LNCaP clone FGC (cell line): ENCODE measurements around the gene MTMR3.

Experiments
- DNase-seq: peaks from one replicate; pipeline ENCODE4 v3.0.0-alpha.2; 2011; ENCODE audit warnings: low read depth
- H3K4me3 ChIP-seq: 2 replicates; pipeline ENCODE4 v1.5.1; 2011; ENCODE audit warnings: mild to moderate bottlenecking, low read depth, low read length, control low read depth
- CTCF ChIP-seq: IDR thresholded peaks from 2 replicates; pipeline ENCODE4 v1.5.1; 2012; ENCODE audit warnings: mild to moderate bottlenecking; ENCODE audit not compliant: control insufficient read depth, insufficient read depth; ENCODE audit errors: extremely low read depth

Gene MTMR3

GRCh38 chr22:30036656-30037055 lies 153.7 kb downstream of the MTMR3 start:
- DNase-seq, result no peak
- TF ChIP-seq CTCF, result no peak

GRCh38 chr22:30038219-30038618 lies 155.2 kb downstream of the MTMR3 start:
- DNase-seq, result no peak
- no peak for TF ChIP-seq CTCF

More at GRCh38 chr22:30036656-30037055, 153.7 kb downstream of the MTMR3 start:
- no peak overlapping the region for H3K4me3 ChIP-seq

GRCh38 chr22:30040499-30041260 lies 157.7 kb downstream of the MTMR3 start:
- DNase-seq, result no peak

More at GRCh38 chr22:30038219-30038618, 155.2 kb downstream of the MTMR3 start:
- H3K4me3 ChIP-seq, result no peak overlapping the region

GRCh38 chr22:30041475-30041874 lies 158.5 kb downstream of the MTMR3 start:
- no peak for DNase-seq
- no peak for TF ChIP-seq CTCF

More at GRCh38 chr22:30040499-30041260, 157.7 kb downstream of the MTMR3 start:
- TF ChIP-seq CTCF, result no peak
- no peak overlapping the region for H3K4me3 ChIP-seq

GRCh38 chr22:30041881-30042280 lies 158.9 kb downstream of the MTMR3 start:
- no peak for TF ChIP-seq CTCF
- no peak for DNase-seq

More at GRCh38 chr22:30041475-30041874, 158.5 kb downstream of the MTMR3 start:
- no peak overlapping the region for H3K4me3 ChIP-seq

GRCh38 chr22:30043161-30043560 lies 160.2 kb downstream of the MTMR3 start:
- H3K4me3 ChIP-seq, result no peak overlapping the region
- no peak for DNase-seq
- no peak for TF ChIP-seq CTCF

More at GRCh38 chr22:30041881-30042280, 158.9 kb downstream of the MTMR3 start:
- no peak overlapping the region for H3K4me3 ChIP-seq
